Adrenal gland (tissue), 12 donors: ENCODE measurements around the gene NBEAL2. TPM values are rescaled to one million over a fixed set of nuclear protein-coding genes. Genes with fewer than 3 reads are reported as not detected.

Experiments used
- DNase-seq, 7 donors: peaks; one replicate each; pipeline ENCODE4 v3.0.0-alpha.2; 2019 to 2020
- H3K27ac ChIP-seq, 5 donors: fragments of 200-600 bp; sonication (generic) in 4 of 5; 1 replicate in 3 of 5; 2 replicates in 2 of 5; pipeline versions ENCODE4 v1.5.1 to v1.8.0; 2016 to 2020; ENCODE audit warnings: mild to moderate bottlenecking in 1 of 5
- H3K27me3 ChIP-seq: fragments of 200-600 bp; 2 replicates; pipeline ENCODE4 v1.8.0; 2021
- H3K36me3 ChIP-seq, 2 donors: fragments of 200-600 bp; replicated peaks in 1 of 2; 1 replicate in 1 of 2; 2 replicates in 1 of 2; pipeline versions ENCODE4 v1.5.1 to v1.8.0; 2018 to 2022
- H3K4me1 ChIP-seq, 2 donors: fragments of 200-600 bp; replicated peaks in 1 of 2; 1 replicate in 1 of 2; 2 replicates in 1 of 2; pipeline versions ENCODE4 v1.5.1 to v1.8.0; 2018 to 2021
- H3K4me3 ChIP-seq, 4 donors: fragments of 200-600 bp; sonication (generic) in 3 of 4; one replicate each; pipeline ENCODE4 v1.5.1; 2016 to 2018
- H3K9me3 ChIP-seq, 3 donors: fragments of 200-600 bp; sonication (generic) in 1 of 3; replicated peaks in 1 of 3; 1 replicate in 2 of 3; 2 replicates in 1 of 3; pipeline versions ENCODE4 v1.5.1 to v1.8.0; 2016 to 2021
- CTCF ChIP-seq, 6 experiments: fragments of 450-650 bp in 4 of 6; fragments of 200-600 bp in 2 of 6; sonication (generic) in 1 of 6; IDR thresholded peaks; 1 replicate in 5 of 6; 2 replicates in 1 of 6; pipeline versions ENCODE4 v1.5.1 to v1.8.0; 2016 to 2021; ENCODE audit warnings: antibody characterized with exemption in 6 of 6, mild to moderate bottlenecking in 2 of 6, moderate library complexity in 1 of 6
- POLR2A ChIP-seq, 2 donors: fragments of 450-650 bp; IDR thresholded peaks; one replicate each; pipeline ENCODE4 v1.6.1; 2017; ENCODE audit warnings: antibody characterized with exemption in 2 of 2, mild to moderate bottlenecking in 2 of 2, moderate library complexity in 1 of 2
- WGBS, 4 donors: extraction: QIAGEN DNeasy Blood & Tissue Kit in 2 of 4; methylation state at CpG; one replicate each; pipeline versions ENCODE4 v1.1.5 to v1.1.7; 2013 to 2017; 5-methylcytosine and 5-hydroxymethylcytosine counted together
- intact Hi-C, 2 donors: fragments of 100-400 bp; cut with DNase I; formaldehyde crosslinking; loops; one replicate each; pipeline versions ENCODE4 v1.14.1 to v1.15.0; 2022 to 2023
- polyA plus RNA-seq, 3 donors: library from polyadenylated mRNA; stranded (reverse); fragments of 200-250 nt in 2 of 3; fragments of 350-450 nt in 1 of 3; fragmentation: Illumina TruSeq in 1 of 3; extraction: RNeasy Lipid Tissue Mini Kit (QIAGEN cat#74804) in 1 of 3; gene quantifications; one replicate each; pipeline ENCODE4 v1.2.3, GENCODE V29; 2013 to 2014
- small RNA-seq, 2 donors: library from RNA; depleted of rRNA; stranded (forward); fragments of <200 nt; gene quantifications; one replicate each; pipeline ENCODE3, GENCODE V24; 2016
- total RNA-seq, 9 donors: library from RNA; depleted of rRNA in 4 of 9; stranded (reverse); fragments of >200 nt in 4 of 9; fragments of 120-200 nt in 1 of 9; fragmentation: NEBNext Ultra II Directional in 1 of 9; extraction: Animal tissue kit (Norgen Biotek cat#: 25700) in 1 of 9; gene quantifications; one replicate each; pipeline versions ENCODE4 v1.1.0 to v1.2.4, GENCODE V29; 2013 to 2023
- donor health status: healthy with polysubstance abuse.
- donor health status: Bipolar disorder and iron deficiency.
- donor health status: DM: yes; HTN: yes; CAD: no.
- donor health status: DM: no; HTN: no; CAD: no.
- donor health status: DM: no; HTN: no; CAD: no.
- donor health status: DM: yes; HTN: yes; CAD: no.

Gene NBEAL2
- total and polyA plus RNA-seq, 12 donors, result 7.3 to 154 (median 29.0) TPM

- H3K4me1 ChIP-seq, result peaks cover 0 to 8% of the 10 kb centered on the region in 2 donors
- DNase-seq, result no peak
- intact Hi-C loops, result no loop called here
- no peaks in the 10 kb centered on the region for H3K27me3 ChIP-seq
- H3K27ac ChIP-seq, result no peak overlapping the region
- H3K4me3 ChIP-seq, result no peak overlapping the region
- no peaks in the 10 kb centered on the region for H3K9me3 ChIP-seq
- whole genome bisulfite sequencing, 4 donors, result 89 to 96% (median 92%) methylated on average over 6 of the region's 6 CpGs
- TF ChIP-seq POLR2A (IDR thresholded peaks at IDR 0.05) (no peak), CTCF (IDR thresholded peaks at IDR 0.05) (no peak)
- H3K36me3 ChIP-seq, result peaks cover 0 to 35% of the 10 kb centered on the region in 2 donors
These were observed 77.8 kb downstream of the NBEAL2 start for GRCh38 chr3:47057212-47057671.

Small RNA genes lying within 50 kb of the gene (small RNA-seq; reads per million reads assigned to genes)
- gene MRPL57P3, result 0 reads per million in 2 donors

Other genes with a start within 250 kb of the NBEAL2 start
- gene MYL3, start 116.2 kb upstream of the NBEAL2 start, total RNA-seq, result 10 to 100 TPM in 2 of 9 donors, 1 to 10 TPM in 6, not detected in 1; 1.4 to 12.1 (median 4.0) TPM
- gene MYL3, start 116.2 kb upstream of the NBEAL2 start, polyA plus RNA-seq, result 10 to 100 TPM in 1 of 3 donors, 1 to 10 TPM in 2; 1.7 to 12.7 (median 5.7) TPM
- gene PTH1R, start 101.9 kb upstream of the NBEAL2 start, total RNA-seq, result 100 to 1,000 TPM in 2 of 9 donors, 10 to 100 TPM in 7; 10.0 to 117 (median 46.8) TPM
- gene PTH1R, start 101.9 kb upstream of the NBEAL2 start, polyA plus RNA-seq, result 1,000 to 10,000 TPM in 1 of 3 donors, 100 to 1,000 TPM in 1, 10 to 100 TPM in 1; 10.4 to 1,399 (median 244) TPM
- 10 to 100 TPM; 33.2 to 77.0 (median 66.7) TPM for gene CCDC12, start 2.9 kb upstream of the NBEAL2 start, total RNA-seq
- gene CCDC12, start 2.9 kb upstream of the NBEAL2 start, polyA plus RNA-seq, result 100 to 1,000 TPM in 2 of 3 donors, 10 to 100 TPM in 1; 72.0 to 145 (median 122) TPM
- 10 to 100 TPM; 27.0 to 58.9 (median 48.4) TPM for gene SETD2, start 184.4 kb downstream of the NBEAL2 start, total RNA-seq
- 10 to 100 TPM; 12.6 to 33.1 (median 15.6) TPM for gene SETD2, start 184.4 kb downstream of the NBEAL2 start, polyA plus RNA-seq